ENCODE data around the gene DTYMK.

The DTYMK gene

DNA sequence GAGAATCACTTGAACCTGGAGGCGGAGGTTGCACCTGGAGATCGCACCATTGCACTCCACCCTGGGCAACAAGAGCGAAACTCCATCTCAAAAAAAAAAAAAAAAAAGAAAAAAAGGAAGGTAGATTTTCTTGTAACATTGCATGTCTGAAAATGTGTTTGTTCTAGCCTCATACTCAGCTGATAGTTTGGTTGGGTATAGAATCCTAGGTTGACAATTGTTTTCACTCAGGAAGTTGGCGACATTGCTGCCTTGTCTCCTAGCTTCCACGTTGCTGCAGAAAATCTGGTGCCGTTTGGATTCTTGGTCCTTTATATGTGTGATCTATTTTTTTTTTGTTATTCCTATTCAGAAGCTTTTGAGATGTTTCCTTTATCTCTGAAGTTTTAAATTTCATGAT is 19.9 kb upstream of the DTYMK start:
- DNase-seq (ENCODE audit: low read depth, low spot score): no peak

DNA sequence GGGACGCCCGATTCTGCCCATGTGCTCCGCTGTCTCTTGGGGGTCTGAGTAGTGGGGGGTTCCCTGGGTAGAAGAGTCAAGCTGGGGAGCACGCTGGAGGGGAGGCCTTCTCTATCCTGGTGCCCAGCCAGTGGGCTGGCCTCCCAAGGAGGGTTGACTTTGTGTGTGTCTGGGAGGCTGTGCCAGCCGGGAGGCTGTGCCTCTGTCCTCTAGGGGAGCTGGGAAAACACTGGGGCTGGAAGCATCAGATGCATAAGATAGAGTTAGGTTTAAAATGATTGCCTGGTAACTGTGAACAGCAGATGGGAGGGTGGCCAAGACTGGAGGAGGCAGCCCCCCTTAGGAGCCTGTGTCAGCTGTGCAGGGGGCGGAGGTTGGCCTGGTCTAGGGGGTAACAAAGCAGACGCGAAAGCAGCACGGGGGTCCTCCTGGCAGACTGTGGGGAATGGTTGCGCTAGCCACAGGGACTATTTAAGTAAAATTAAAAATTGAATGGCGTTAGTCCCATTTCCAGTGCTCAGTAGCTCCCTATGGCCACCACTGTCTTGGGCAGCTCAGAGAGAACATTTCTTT is 16.5 kb upstream of the DTYMK start:
- no peak for DNase-seq (ENCODE audit: low read depth, low spot score)

DNA sequence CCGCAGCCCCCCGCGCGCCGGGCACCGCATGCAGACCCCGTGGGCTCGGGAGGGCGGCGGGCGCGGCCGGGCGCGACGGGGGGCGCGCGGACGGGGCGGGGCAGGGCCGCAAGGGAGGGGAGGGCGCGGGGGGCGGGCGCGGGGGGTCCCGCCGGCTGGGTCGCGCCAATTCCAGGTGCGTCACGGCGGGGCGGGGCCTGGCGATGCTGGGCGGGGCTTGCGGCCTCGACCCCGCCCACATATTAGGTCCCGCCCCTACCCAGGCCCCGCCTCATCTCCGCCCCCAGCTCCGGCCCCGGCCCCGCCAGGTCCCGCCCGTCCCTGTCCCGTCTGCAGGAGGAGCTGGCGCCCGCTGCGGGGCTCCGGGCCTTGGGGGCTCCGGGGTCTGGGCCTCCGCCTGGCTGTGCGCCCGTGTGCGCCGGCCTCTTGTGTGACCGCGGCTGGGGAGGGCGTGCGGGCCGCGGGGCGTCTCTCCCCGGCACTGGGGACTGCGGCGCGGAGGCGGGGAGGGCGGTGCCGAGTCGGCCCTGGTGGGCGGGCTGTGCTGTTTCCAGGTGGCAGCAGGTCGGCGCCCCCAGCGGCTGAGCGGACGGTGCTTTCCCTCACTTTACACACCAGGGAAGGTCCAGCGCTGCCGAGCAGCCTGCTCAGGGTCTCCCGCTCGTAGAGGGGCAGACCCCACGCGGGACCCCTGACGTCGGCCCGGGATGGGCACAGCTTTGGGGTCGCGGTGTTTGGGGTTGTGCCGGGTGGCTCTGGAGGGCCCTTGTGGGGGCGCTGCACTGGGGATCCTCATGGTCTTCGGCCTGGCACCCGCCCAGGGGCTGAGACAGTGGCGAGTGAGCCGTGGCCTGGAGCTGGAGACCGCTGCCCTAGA is 15.8 kb upstream of the DTYMK start:
- peak; percentile 45 for DNase-seq (ENCODE audit: low read depth, low spot score)

DNA sequence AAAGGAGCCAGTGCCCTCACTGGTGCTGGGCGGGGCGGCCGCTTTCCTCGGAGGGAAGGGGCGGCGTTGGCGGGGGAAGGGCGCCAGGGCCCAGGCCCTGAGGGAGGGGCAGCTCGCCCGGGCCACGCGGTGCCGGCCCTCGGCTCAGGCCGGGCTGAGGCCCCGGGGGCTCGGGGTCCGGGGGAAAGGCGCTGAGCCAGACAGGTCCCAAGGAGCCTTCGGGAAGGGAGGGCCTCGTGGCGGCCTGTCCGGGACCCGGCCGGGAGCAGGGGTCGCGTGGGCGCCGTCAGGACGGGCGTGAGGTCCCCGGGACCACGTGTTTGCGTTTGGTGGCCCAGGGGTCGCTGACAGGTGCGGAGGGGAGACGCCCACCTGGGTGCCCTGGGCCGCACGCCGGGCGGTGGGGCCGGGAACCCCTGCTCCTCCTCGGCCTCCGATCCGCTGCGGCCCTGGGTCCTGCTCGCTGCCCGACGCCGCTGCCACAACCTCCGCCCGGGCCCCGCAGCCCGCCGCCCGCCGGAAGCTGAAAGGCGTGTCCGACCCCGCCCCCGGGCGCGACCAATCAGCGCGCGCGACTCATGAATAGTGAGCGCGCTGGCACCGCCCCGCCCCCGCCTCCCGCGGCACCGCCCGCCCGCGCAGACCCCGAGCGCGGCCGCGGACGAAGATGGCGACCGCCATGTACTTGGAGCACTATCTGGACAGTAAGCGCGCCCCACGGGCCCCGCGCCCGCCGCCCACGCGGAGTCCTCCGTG is 15.0 kb upstream of the DTYMK start, which contains the start of gene ING5:
Gene ING5, plus strand, starts transcription at position 641 of the 756 bp plus-strand sequence. Its CDS starts 27 bp downstream, at position 668.
- DNase-seq (ENCODE audit: low read depth, low spot score): no peak

DNA sequence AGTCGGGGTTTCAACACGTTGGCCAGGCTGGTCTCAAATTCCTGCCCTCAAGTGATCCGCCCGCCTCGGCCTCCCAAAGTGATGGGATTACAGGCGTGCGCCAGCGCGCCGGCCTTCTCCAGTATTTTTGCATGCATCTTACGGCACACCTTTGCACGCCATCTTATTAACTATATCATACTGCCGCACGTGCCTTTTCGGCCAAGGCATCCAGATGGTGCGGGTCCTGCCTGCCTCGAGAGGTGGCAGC is 14.5 kb upstream of the DTYMK start:
- DNase-seq (ENCODE audit: low read depth, low spot score): peak; percentile 64

DNA sequence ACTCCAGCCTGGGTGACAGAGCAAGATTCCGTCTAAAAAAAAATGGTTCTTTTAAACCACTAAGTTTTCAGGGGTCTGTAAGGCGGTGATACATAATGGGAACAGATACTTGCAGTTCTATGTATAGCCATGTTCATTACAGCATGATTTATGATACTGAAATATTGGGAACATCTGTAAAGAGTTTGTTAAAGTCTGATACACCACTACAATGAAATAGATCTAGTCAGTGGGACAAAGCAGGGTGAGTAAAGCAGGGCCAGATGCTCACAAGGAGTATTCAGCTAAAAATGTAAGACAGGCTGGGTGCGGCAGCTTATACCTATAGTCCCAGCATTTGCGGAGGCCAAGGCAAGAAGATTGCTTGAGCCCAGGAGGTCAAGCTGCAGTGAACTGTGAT is 9.0 kb upstream of the DTYMK start:
- DNase-seq (ENCODE audit: low read depth, low spot score): no peak

DNA sequence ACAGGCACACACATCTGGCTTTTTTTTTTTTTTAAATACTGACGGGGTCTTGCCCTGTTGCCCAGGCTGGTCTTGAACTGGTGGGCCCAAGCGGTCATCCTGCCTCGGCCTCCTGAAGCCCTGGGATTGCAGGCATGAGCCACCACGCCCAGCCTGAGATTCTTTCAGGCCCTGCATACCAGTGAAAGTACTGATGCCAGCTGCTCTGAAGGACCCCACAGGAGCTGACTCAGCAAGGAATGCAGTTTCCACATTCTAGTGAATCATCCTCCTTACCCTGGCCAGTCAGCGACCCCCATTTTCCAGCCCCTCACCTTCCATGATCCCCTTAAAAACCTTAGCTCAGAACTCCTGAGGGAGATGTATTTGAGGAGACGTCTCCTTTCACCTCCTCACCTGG is 5.8 kb upstream of the DTYMK start:
- no peak for DNase-seq (ENCODE audit: low read depth, low spot score)

DNA sequence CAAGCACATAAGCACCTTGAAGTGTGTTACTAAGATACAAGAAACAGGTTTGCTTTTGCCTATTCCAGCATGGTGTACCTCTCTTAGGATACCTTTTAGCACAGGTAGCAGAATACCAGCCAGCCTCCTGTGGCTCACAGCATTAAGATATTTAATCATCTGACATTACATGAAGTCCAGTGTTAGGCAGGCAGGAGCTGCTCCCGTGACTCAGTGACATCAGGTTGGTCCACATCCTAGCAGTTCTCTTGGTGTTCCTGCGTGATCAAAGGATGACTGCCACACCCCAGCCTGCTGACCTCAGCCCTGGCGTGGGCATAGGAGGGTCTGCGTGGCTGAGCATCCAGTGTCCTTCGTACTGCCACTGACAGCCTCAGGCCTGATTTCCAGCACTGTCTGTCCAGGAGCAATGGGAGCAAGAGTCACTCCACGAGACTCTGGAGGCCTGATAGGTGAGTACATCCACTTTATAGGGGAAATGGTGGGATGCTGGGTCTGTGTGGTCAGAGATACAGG is 3.6 kb upstream of the DTYMK start:
- no peak for DNase-seq (ENCODE audit: low read depth, low spot score)

DNA sequence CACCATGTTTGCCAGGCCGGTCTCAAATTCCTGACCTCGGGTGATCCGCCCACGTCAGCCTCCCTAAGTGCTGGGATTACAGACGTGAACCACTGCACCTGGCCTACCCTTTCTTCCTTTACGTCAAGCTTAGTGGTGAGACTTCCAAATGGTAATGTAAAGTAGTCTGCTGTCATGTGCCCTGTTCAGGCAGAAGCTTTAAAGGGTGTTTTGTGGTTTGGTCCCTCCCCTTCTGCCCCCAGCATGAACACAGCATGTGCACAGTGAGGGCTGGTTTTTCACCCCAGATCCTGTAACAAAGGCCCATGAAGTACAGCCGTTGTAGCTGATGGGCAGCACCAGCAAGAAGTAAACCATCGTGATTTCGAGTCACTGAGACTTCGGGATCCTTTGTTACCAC is 2.7 kb upstream of the DTYMK start:
- no peak for DNase-seq (ENCODE audit: low read depth, low spot score)

DNA sequence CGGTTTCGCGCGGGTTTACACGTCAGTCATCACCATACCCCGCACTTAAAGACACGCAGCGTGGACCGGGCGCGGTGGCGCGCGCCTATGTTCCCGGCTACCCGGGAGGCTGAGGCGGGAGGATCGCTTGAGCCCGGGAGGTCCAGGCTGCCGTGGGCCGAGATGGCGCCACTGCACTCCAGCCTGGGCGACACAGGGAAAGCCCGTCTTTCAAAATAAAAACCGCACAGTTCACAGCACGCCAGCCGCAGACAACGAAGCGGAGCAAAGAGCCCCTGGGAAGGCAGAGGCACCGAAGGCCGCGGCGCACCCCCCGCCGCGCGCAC is 328 bp downstream of the DTYMK start:
- no peak for DNase-seq (ENCODE audit: low read depth, low spot score)

DNA sequence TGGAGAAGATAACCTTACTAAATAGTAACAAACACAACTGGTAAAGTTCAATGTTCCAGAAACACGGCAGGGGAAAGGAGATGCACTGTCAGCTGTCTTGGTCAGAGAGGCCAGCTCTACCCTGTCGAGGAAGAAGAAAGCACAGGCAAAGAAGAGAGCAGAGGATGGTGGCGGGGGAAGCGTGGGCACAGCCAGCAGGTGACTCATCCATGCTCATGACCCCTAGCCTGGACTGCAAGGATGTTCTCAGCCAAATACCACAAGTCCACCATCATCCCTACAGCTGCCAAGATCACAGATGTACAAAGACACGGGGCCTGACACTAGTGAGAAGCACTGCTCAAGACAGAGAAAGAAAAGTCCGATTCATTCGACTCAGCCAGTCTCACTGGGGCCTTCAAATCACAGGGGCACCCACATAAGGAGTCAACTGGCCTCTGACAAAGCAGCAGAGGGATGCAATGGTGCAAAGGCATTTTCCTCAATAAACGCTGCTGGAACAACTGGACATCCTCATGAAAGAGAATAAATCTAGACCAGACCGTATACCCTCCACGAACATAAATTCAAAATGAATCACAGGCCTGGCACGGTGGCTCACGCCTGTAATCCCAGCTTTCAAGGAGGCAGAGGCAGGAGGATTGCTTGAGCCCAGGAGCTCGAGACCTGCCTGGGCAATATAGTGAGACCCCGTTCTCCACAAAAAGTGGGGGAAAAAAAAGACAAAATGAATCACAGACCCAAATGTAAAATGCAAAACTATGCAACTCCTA is 5.6 kb downstream of the DTYMK start:
- DNase-seq (ENCODE audit: low read depth, low spot score): no peak

DNA sequence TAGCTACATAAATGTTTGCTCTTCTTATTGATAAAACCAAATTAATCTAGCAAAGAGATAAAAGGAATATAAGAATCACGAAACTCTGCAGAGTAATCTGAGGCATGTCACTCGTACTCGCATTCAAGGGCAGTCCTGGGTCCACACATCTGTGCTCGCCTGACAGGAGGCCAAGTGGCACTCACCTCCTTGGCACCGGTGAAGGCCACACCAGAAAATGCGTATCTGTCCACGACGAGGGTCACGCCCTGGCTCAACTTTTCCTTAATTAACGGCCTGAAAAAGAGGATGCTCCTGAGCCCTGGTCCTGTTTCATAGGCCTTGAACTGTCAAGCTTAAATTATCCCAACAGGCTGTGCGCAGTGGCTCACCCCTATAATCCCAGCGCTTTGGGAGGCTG is 6.6 kb downstream of the DTYMK start:
- no peak for DNase-seq (ENCODE audit: low read depth, low spot score)

DNA sequence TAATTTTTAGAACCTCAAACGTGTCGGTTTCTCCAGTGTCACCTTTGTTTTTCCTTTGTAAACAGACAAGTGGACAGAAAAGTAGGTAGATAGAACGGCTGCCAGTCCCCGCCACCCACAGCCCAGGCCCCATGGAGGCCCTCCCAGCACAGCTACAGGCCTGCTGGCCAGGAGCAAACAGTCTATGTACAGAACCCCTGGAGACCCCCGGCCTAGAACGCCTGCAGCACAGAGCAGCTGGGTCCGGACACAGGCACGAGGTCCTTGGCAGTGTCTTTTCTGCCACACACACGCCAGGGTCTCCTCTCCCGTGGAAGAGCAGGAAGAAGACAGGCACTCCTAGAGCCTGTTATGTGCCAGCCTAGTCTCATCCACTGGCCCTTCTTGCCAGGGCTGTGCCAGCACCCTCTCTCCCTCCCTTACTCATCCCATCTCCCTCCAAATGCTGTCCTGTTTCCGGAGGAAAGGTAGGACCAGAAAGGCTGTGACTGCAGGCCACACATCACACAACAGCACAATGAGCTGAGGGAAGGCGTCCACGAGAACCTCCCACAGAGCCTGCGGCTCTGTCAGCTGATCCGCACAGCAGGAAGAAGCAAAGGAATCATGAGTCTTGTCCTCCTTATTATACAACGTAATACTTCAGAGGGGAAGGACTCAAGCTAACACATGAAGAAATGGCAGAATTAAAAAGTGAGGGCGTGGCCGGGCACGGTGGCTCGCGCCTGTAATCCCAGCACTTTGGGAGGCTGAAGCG is 7.7 kb downstream of the DTYMK start:
- no peak for DNase-seq (ENCODE audit: low read depth, low spot score)

DNA sequence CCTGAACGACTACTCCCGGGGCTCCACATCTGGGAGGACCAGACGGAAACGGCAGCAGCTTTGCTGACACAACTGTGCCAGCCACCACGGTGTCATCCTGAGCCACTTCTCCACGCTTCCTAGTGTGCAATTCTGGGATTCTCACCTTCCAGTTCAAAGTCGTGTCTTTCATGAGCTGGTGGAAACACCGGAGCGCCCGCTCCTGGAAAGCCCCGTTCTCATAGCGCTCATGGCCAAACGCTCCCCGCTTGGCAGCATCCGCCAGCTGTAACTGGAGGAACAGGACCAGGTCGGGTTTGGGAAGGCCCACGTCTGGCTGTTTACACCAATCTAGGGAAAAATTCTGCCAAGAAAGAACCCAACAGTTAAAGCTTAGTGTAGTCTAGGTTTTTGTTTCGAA is 8.3 kb downstream of the DTYMK start:
- DNase-seq (ENCODE audit: low read depth, low spot score): no peak

DNA sequence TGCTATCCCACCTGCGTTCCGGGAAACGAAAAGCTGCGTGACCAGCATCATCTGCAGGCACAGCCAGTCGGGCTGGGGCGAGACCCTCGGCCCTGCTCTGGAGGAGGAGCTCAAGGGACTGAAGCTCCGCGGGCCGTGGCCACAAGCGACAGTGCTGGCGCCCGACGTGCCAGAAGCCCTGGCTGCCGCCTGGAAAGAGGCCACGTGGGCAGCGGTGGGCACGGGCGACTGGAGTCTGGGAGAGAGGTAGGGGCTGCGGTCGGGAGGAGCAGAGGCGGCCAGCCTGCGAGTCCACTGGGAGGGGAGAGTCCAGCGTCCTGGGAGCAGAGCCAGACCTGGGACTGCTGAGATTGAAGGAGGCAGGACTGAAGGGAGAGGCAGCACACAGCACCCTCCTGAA is 9.2 kb downstream of the DTYMK start:
- DNase-seq (ENCODE audit: low read depth, low spot score): no peak

DNA sequence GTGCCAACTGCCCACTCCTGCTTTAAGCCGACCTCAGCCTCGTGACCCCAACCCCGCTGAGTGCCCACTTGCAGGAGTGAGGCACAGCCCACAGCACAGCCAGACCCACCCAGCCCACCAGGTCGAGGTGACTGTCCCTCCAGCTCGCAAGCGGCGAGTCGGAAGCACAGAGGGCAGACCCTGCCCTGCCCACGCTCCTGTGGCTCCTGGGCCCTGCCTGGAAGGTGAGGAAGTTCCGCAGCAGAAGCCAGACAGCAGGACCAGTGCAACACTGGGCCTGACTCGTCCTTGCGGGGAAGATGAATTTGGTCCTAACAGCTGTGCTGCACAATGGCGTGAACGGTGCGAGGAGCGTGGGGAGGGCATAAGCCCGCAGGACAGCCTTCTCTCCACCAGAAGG is 9.9 kb downstream of the DTYMK start:
- DNase-seq (ENCODE audit: low read depth, low spot score): no peak

DNA sequence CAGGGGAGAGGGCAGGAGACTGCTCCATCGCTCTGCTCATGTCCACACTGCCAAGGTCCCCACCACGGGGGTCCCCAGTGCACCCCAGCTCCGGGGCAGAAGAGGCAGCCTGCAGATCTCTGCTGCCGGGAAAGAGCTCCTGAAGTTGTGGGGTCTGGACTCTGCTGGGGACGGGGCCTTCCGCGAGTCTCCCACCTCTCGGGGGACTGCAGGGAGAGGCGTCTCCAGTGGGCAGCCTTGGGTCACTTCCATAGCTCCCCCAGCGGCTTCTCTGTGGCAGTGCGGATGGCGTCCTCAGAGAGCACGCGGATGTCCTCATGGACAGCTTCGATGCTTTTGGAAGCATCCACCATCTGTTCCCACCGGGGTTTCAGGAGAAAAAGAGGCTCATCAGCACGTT is 10.7 kb downstream of the DTYMK start:
- DNase-seq (ENCODE audit: low read depth, low spot score): no peak

DNA sequence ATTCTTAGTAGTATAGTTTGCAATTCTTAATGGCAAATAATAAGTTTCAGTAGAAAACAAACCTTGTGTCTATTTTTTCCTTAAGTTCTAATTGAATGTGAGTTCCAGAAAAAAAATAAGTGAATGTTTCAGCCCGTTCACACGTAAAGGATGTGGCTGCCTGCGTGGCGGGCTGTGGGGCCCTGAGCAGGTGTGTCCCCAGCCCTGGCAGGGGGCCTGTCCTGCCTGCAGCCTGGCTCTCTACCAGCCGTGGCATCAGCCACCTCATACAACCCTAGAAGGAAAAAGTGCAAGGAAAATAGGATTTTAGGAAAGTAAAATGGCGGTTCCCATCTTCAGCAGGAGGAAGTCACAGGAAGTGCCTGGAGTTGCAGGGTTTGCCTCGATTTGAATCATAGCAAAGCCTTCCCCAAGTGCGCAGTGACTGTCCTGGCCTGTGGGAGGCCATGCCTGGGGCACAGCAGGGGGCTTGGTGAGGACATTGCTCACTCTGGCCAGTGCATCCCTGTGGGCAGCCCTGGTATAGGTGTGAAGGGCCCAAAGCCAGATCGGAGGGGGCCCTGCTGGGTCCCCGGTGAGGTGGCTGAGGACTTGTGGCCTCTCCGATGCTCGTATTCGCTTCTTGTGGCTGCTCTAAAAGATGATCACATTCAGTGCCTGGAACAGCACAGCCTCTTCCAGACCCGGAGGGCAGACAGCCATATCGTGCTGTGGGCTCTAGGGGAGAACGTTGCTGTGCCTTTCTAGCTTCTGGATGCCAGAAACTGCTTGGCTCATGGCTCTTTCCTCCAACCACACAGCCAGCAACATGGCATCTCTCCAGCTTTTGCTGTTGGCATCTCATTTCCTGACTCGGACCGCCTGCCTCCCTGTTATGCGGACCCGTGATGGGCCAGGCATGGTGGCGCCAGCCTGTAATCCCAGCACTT is 12.6 kb downstream of the DTYMK start:
- DNase-seq (ENCODE audit: low read depth, low spot score): no peak

DNA sequence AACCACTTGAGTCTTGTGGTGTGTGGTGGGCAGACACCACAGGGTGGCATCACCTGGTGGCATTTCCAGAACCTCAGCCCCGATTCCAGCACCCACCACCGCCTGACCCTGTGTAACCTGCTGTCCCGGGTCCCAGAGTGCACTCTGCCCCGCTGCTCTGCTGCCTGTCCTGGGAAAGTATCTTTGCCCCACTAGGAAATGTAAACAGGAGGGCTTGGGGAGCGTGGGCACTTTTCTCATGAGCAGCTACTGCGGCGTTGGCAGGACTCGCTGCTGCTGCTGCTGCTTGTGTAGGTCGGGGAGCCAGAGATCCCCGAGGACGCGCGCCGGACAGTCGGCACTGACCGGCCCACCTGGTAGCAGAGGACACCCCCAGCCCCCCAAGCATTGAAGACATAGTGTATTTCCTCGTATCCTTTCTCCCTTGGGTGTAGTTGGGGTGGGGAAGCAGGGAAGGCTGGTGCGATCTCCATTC is 13.4 kb downstream of the DTYMK start:
- DNase-seq (ENCODE audit: low read depth, low spot score): no peak

Measured in iPS DF 19.7 (cell line).